Measurements from ENCODE around the gene CEACAM21. TPM values are rescaled to one million over a fixed set of nuclear protein-coding genes. Genes with fewer than 3 reads are reported as not detected.

The CEACAM21 gene
- total RNA-seq, 4 donors from 2014 or later = 0.37 to 3.5 (median 1.4) TPM

- no peak for ATAC-seq (ENCODE audit: low FRiP score)
- no peak for DNase-seq (ENCODE audit: low spot score)
- TF ChIP-seq CTCF (IDR thresholded peaks at IDR 0.05) = no peak
These were observed 13.4 kb downstream of the CEACAM21 start for GRCh38 chr19:41589371-41589770.

- DNase-seq (ENCODE audit: low spot score) (no peak), ATAC-seq (ENCODE audit: low FRiP score) (no peak)
These were observed 15.0 kb downstream of the CEACAM21 start for GRCh38 chr19:41590936-41591335.

DNA sequence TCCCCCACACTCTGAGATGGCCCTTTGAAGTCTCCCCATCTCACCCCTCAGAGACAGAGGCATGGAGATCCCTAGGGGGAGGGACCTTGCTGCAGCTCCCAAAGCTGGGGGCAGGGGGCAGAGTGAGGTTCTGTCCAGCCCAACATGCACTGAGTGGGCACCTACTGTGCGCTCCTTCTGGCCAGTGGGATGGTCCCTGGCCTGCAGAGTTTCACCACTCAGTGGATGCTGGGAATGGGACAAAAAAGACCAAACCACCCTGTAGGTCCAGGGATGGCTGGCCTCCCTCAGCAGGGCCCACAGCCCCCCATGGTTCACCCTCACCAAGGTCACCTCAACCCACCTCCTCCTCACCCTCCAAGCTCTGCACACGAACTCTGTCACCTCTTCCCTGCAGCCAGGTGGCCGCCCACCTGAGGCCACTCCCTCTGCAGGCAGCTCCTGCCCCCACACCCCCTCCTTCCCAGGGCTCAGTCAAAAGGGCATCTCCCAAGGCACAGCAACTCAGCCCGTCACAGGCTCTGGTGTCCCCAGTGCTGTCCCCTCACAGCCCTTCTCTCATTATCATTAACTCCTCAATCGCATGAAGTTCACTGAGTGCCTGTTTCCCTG, 16.1 kb downstream of the CEACAM21 start:
- ATAC-seq (ENCODE audit: low FRiP score) = no peak
- TF ChIP-seq CTCF (IDR thresholded peaks at IDR 0.05) = no peak

More at GRCh38 chr19:41590936-41591335, 15.0 kb downstream of the CEACAM21 start:
- TF ChIP-seq CTCF (IDR thresholded peaks at IDR 0.05) = no peak

DNA sequence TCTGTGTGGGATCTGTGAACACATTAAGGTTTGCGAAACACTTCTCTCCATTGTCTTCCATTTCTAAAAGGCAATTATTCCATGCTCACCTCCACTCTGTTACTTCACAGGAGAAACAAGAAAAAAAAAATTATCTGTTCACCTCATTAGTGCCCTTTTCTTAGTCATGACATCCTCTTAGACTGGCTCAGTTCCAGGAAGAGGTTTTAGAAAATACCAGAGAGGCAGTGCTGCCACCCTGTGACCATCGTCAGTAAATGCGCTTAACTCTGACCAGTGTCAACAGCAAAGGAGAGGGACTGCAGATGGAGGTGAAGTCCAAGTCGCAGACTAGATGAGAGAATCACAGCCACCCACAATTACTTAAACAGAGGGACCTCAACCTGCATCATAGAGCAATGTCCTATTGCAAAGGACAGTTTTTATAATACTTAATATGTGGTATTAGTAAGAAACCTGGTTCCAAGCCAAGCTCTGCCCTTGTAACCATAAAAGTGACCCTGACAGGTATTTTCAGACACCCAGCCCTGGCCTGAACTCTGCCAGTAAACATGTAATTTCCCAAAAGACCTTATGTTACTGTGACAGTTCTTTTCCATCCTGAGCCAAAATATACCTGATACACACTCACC, 19.4 kb downstream of the CEACAM21 start:
- DNase-seq (ENCODE audit: low spot score) = no peak
- no peak for TF ChIP-seq CTCF (IDR thresholded peaks at IDR 0.05)
- peak; percentile 57 for ATAC-seq (ENCODE audit: low FRiP score)

More for the DNA sequence above, 16.1 kb downstream of the CEACAM21 start:
- no peak for DNase-seq (ENCODE audit: low spot score)

GRCh38 chr19:41595890-41596280, 19.9 kb downstream of the CEACAM21 start:
- no peak for TF ChIP-seq CTCF (IDR thresholded peaks at IDR 0.05)
- DNase-seq (ENCODE audit: low spot score) (no peak), ATAC-seq (ENCODE audit: low FRiP score) (no peak)

DNA sequence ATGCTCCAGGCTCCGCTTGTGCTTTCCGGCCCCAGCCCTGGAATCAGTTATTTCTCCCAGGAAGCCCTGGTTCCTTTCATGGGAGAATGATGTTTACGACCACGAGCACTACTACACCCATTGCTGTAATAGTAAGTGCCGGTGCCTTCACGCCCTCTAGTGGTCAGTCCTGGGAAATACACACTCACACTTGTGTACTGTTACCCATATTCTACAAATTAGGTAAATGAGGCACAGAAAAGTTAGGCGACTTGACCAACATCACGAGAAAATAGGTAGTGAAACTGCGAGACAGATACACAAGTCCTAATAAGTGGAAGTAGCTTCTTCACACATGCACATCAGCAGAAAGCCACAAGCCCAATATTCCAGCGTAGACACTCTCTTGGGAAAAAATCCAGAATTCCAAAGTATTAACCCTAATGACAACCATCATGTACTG, 21.7 kb downstream of the CEACAM21 start:
- peak in 2 of 3 donors; percentile 45 to 56 for TF ChIP-seq CTCF (IDR thresholded peaks at IDR 0.05)

More for the DNA sequence above, 21.7 kb downstream of the CEACAM21 start:
- no peak for ATAC-seq (ENCODE audit: low FRiP score)
- DNase-seq (ENCODE audit: low spot score) = peak; percentile 55
